C4-2B (cell line): Measurements from ENCODE around the gene GABRB1.

ENCODE experiments used
- ZFX ChIP-seq: fragments of 450-650 bp; IDR thresholded peaks from 2 replicates; pipeline ENCODE4 v1.6.1; 2017
- TF ChIP-seq, protein P1 (sequence below): fragments of 450-650 bp; conservative IDR thresholded peaks from 2 replicates; pipeline ENCODE4 v1.5.1; 2017; ENCODE audit warnings: mild to moderate bottlenecking

DNA sequence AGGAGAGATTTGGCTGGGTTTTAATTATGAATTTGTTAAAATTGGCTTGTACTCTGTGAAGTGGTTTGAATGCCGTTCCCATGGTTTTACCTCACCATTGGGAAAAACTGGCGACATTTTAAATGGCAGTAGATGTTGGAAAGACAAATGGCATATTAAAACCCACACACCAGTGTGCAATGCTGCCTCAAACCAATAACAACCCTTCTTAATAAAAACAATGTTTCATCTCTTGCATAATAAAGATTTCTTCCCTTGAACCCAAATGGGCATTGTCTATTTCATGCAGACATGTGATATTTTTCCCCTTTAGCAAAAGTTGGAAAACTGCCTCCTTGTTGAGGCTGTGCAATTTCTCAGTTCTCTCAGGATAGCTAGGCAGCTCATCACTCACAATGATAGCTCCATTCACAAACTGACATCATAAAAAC, 33.7 kb downstream of the GABRB1 start:
- TF ChIP-seq, protein P1, sequence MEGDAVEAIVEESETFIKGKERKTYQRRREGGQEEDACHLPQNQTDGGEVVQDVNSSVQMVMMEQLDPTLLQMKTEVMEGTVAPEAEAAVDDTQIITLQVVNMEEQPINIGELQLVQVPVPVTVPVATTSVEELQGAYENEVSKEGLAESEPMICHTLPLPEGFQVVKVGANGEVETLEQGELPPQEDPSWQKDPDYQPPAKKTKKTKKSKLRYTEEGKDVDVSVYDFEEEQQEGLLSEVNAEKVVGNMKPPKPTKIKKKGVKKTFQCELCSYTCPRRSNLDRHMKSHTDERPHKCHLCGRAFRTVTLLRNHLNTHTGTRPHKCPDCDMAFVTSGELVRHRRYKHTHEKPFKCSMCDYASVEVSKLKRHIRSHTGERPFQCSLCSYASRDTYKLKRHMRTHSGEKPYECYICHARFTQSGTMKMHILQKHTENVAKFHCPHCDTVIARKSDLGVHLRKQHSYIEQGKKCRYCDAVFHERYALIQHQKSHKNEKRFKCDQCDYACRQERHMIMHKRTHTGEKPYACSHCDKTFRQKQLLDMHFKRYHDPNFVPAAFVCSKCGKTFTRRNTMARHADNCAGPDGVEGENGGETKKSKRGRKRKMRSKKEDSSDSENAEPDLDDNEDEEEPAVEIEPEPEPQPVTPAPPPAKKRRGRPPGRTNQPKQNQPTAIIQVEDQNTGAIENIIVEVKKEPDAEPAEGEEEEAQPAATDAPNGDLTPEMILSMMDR: no peak
- no peak for TF ChIP-seq ZFX
